Parathyroid adenoma (tissue), 2 donors: Measurements from ENCODE around the gene GMPR.

Experiments
- H2AFZ ChIP-seq: fragments of 300-600 bp; sonication (generic); one replicate; pipeline ENCODE4 v1.7.0; 2017; ENCODE audit warnings: antibody characterized with exemption, mild to moderate bottlenecking
- H3K27ac ChIP-seq: fragments of 300-600 bp; sonication (generic); one replicate; pipeline ENCODE4 v1.7.0; 2017
- H3K27me3 ChIP-seq: fragments of 300-600 bp; sonication (generic); one replicate; pipeline ENCODE4 v1.7.0; 2017; ENCODE audit warnings: low read length; ENCODE audit not compliant: control insufficient read depth, insufficient read depth
- H3K36me3 ChIP-seq: fragments of 300-600 bp; sonication (generic); one replicate; pipeline ENCODE4 v1.7.0; 2017; ENCODE audit warnings: low read length; ENCODE audit not compliant: control insufficient read depth, insufficient read depth
- H3K4me1 ChIP-seq: fragments of 300-600 bp; sonication (generic); one replicate; pipeline ENCODE4 v1.7.0; 2017; ENCODE audit warnings: control low read depth
- H3K4me2 ChIP-seq: fragments of 300-600 bp; sonication (generic); one replicate; pipeline ENCODE4 v1.7.0; 2017; ENCODE audit warnings: low read length
- H3K4me3 ChIP-seq: fragments of 300-600 bp; sonication (generic); one replicate; pipeline ENCODE4 v1.7.0; 2017; ENCODE audit warnings: low read depth, low read length
- H3K79me2 ChIP-seq: fragments of 300-600 bp; sonication (generic); one replicate; pipeline ENCODE4 v1.7.0; 2017; ENCODE audit warnings: control low read depth
- H3K9ac ChIP-seq: fragments of 300-600 bp; sonication (generic); one replicate; pipeline ENCODE4 v1.7.0; 2017; ENCODE audit warnings: mild to moderate bottlenecking
- H3K9me3 ChIP-seq: fragments of 300-600 bp; sonication (generic); one replicate; pipeline ENCODE4 v1.7.0; 2017; ENCODE audit warnings: low read length; ENCODE audit not compliant: control insufficient read depth
- TF ChIP-seq, protein P1 (sequence below): fragments of 300-600 bp; sonication (generic); IDR thresholded peaks from one replicate; pipeline ENCODE4 v1.7.0; 2017; ENCODE audit warnings: antibody characterized with exemption, mild to moderate bottlenecking
- donor health status: primary hyperparathyroidism.

GMPR gene

DNA sequence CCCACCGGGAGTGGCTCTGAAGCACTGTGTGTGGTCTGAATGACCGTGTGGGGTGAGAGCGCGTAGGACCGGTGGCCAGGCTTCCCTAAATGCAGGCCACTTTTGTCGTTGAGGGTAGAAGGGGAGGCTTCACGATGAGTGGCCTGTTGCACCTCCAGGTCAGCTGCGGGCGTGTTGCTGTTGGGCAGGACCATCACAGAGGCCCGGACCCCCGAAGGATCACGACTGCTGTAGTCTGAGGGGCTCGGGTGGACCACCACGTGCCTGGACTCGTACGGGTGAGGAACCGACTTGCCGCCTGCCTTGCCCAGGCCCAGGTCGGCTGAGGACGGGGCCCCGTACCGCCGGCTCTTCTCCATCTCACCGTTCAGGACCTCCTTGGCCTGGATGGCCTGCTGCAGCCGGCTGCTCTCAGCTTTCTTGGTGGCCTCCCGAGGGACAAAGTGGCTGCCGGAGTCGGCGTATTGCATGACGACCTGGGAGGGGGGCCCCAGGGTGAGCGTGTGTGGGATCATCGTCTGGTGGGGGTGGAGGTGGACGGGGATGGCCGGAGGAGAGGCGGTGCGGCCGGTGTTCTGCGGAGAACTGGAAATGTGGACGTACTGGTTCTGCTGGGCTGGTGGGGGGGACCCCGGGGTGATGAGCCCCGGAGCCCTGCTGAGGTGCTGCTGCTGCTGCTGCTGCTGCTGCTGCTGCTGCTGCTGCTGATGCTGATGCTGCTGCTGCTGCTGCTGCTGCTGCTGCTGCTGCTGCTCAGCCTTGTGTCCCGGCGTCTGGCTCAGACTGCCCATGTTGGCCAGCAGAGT, 88.8 kb downstream of the GMPR start:
- no peak overlapping the region for H3K4me3 ChIP-seq
- no peak overlapping the region for H3K4me2 ChIP-seq
- no peaks in the 10 kb centered on the region for H3K9me3 ChIP-seq
- H3K79me2 ChIP-seq: no peaks in the 10 kb centered on the region
- H3K27me3 ChIP-seq: no peaks in the 10 kb centered on the region
- no peak overlapping the region for H3K9ac ChIP-seq
- H2AFZ ChIP-seq: no peak overlapping the region
- H3K36me3 ChIP-seq: no peaks in the 10 kb centered on the region
- no peak overlapping the region for H3K27ac ChIP-seq
- TF ChIP-seq, protein P1, sequence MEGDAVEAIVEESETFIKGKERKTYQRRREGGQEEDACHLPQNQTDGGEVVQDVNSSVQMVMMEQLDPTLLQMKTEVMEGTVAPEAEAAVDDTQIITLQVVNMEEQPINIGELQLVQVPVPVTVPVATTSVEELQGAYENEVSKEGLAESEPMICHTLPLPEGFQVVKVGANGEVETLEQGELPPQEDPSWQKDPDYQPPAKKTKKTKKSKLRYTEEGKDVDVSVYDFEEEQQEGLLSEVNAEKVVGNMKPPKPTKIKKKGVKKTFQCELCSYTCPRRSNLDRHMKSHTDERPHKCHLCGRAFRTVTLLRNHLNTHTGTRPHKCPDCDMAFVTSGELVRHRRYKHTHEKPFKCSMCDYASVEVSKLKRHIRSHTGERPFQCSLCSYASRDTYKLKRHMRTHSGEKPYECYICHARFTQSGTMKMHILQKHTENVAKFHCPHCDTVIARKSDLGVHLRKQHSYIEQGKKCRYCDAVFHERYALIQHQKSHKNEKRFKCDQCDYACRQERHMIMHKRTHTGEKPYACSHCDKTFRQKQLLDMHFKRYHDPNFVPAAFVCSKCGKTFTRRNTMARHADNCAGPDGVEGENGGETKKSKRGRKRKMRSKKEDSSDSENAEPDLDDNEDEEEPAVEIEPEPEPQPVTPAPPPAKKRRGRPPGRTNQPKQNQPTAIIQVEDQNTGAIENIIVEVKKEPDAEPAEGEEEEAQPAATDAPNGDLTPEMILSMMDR: no peak
- H3K4me1 ChIP-seq: peaks cover 7% of the 10 kb centered on the region

DNA sequence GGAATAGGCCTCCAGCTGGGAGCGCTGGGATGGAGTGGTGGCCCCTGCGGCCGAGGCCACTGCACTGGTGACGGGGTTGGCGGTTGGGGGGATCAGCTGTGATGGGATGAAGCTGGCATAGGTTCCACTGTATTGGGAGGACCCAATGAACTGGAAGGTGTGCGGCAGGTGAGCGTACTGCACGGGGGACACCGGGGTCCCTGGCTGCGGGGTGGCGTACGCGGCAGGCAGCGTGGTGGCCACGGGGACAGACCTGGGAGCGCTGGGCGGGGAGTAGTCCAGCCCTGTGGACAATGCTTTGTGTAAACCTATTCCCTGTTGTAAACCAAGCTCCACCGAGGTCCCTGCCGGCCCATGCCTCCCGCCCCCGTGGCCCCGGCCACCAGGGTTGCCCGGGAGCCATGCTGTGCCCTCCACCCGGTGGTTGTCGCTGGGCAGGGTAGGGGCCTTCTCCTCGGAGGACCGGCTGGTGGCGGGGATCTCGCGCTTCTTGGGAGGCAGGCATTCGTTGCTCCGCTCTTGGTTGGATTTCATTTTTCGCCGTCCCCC, 89.5 kb downstream of the GMPR start:
- no peaks in the 10 kb centered on the region for H3K36me3 ChIP-seq
- no peak overlapping the region for H3K4me2 ChIP-seq
- no peak overlapping the region for H2AFZ ChIP-seq
- no peak overlapping the region for H3K9ac ChIP-seq
- H3K27ac ChIP-seq: no peak overlapping the region
- no peaks in the 10 kb centered on the region for H3K9me3 ChIP-seq
- no peaks in the 10 kb centered on the region for H3K79me2 ChIP-seq
- TF ChIP-seq, protein P1: no peak
- peaks cover 7% of the 10 kb centered on the region for H3K4me1 ChIP-seq
- no peaks in the 10 kb centered on the region for H3K27me3 ChIP-seq
- H3K4me3 ChIP-seq: no peak overlapping the region

DNA sequence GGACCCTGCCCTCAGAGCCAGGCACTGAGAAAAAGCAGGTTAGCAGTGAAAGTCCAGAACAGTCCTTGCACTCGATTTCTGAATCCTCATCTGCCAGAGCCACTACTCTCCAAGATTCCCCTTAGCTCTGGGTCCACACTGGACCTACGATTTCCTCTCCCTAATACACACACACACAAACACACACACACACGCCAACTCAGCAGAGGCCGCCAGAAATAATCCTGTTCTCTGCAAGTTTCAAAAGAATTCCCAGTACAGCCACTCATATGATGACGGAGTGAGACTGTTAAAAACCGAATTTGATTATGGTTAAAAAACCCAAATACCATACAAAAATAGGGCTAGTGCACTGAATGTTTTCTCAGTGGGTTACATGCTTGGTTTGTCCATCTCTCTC, 90.8 kb downstream of the GMPR start:
- Histone ChIP-seq H3K4me1 (peaks cover 13% of the 10 kb centered on the region), H3K27ac (no peak overlapping the region), H3K9ac (no peak overlapping the region), H3K9me3 (no peaks in the 10 kb centered on the region), H3K4me3 (no peak overlapping the region), H3K4me2 (no peak overlapping the region), H2AFZ (no peak overlapping the region), H3K27me3 (no peaks in the 10 kb centered on the region), H3K79me2 (no peaks in the 10 kb centered on the region), H3K36me3 (no peaks in the 10 kb centered on the region)
- TF ChIP-seq, protein P1: no peak

DNA sequence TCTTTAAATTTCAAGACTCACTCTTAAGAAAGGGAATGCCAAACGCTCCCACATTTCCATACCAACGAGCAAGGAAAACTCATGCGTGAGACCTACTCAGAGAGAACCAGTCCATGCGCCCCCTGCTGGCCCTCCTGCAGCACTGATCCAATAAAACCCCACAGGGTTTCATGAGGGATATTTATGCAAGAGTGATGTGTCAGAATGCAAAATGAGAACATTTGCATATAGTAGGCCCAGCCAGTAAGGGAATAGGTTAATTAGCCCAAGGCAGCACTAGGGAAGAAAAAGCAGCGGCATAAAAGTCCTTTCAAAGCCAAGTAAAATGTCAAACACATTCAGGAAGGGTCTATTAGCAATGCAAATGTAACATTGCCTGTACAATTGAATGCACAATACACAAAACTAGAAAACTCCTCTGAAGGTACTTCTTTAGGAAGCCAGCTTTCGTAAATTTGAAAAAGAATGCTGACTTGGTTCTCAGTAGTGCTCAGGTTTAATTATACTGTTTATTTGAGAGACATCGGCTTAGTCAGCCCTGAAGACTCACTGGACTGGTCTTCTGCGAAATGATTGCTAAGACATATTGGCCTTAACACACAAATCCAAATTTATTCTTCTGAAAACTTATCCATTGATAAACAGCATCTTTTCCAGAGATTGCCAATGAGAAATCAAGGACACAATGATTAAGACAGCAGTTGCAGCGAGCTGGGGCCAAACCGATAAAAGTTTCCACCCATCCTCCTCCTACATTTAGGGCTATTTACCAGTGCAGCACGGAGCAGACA, 93.2 kb downstream of the GMPR start:
- Histone ChIP-seq H3K4me1 (peaks cover 13% of the 10 kb centered on the region), H3K36me3 (no peaks in the 10 kb centered on the region), H3K4me3 (no peak overlapping the region), H3K27ac (no peak overlapping the region), H3K9ac (no peak overlapping the region), H3K79me2 (no peaks in the 10 kb centered on the region), H3K4me2 (no peak overlapping the region), H2AFZ (no peak overlapping the region), H3K9me3 (no peaks in the 10 kb centered on the region), H3K27me3 (no peaks in the 10 kb centered on the region)
- TF ChIP-seq, protein P1: peak; percentile 91
